ENCODE results near the gene PDZK1. TPM values are rescaled to one million over a fixed set of nuclear protein-coding genes. Genes with fewer than 3 reads are reported as not detected.
"Not testable (repeated sequence)": the region's sequence is repeated elsewhere in the genome, so short reads cannot be mapped to it uniquely, and the experiment has no call there.

PDZK1 gene
- polyA plus RNA-seq, 1 donor from 2014 or later: 0.88 TPM

DNA sequence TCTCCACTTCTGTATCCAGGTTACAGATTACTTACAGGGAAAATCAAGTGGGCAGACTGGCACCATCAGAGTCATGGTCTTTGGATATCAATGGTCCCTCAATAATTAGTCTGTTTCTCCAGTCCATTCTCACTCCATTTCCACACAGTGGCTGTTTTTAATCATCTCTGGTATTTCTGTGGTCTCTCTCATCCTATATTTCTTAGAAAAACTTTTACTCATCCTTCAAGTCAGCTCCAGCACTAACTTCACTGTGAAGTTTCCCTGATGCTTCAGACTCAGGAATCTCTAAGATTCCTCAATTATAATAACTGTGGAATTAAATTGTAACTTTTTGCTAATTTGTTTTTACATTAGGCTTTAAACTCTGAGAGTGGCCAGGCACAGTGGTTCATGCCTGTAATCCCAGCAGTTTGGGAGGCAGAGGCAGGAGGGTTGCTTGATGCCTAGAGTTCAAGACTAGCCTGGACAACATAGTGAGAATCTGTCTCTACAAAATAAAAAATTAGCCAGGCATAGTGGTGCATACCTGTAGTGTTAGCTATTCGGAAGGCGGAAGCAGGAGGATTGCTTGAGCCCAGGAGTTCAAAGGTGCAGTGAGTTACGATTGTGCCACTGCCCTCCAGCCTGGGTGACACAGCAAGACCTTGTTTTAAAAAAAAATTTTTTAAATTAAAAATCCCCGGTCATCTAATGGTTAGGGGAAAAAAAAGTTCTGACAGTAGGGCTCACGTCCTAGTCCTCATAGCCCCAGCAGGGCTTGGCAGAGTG lies 22.7 kb upstream of the PDZK1 start:
- H3K9me3 ChIP-seq (ENCODE audit: low read length): no peaks in the 10 kb centered on the region
- no peaks in the 10 kb centered on the region for H4K20me1 ChIP-seq (ENCODE audit: insufficient read depth)
- no peaks in the 10 kb centered on the region for H3K9me2 ChIP-seq (ENCODE audit: insufficient read depth, low read length)
- H2AFZ ChIP-seq (ENCODE audit: low read depth, low read length): no peak overlapping the region
- no peak overlapping the region for H3K9ac ChIP-seq (ENCODE audit: low read length)
- no peak overlapping the region for H3K4me2 ChIP-seq (ENCODE audit: low read length)
- H3F3A ChIP-seq (ENCODE audit: insufficient read depth, low read length, poor library complexity, severe bottlenecking): no peaks in the 10 kb centered on the region
- H3K79me2 ChIP-seq (replicated peaks; ENCODE audit: insufficient read depth, low read length): no peaks in the 10 kb centered on the region
- TF ChIP-seq SMC3 (conservative IDR thresholded peaks at IDR 0.05; ENCODE audit: poor library complexity) (no peak), RAD21 (conservative IDR thresholded peaks at IDR 0.05) (no peak), MXI1 (conservative IDR thresholded peaks at IDR 0.05; ENCODE audit: poor library complexity, severe bottlenecking) (no peak), EP300 (conservative IDR thresholded peaks at IDR 0.05; ENCODE audit: poor library complexity, severe bottlenecking) (no peak), REST (IDR thresholded peaks at IDR 0.05; ENCODE audit: borderline replicate concordance) (no peak), TAF1 (IDR thresholded peaks at IDR 0.05; ENCODE audit: low read depth) (no peak)
- TF ChIP-seq, protein P1, sequence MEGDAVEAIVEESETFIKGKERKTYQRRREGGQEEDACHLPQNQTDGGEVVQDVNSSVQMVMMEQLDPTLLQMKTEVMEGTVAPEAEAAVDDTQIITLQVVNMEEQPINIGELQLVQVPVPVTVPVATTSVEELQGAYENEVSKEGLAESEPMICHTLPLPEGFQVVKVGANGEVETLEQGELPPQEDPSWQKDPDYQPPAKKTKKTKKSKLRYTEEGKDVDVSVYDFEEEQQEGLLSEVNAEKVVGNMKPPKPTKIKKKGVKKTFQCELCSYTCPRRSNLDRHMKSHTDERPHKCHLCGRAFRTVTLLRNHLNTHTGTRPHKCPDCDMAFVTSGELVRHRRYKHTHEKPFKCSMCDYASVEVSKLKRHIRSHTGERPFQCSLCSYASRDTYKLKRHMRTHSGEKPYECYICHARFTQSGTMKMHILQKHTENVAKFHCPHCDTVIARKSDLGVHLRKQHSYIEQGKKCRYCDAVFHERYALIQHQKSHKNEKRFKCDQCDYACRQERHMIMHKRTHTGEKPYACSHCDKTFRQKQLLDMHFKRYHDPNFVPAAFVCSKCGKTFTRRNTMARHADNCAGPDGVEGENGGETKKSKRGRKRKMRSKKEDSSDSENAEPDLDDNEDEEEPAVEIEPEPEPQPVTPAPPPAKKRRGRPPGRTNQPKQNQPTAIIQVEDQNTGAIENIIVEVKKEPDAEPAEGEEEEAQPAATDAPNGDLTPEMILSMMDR (IDR thresholded peaks at IDR 0.05; ENCODE audit: poor library complexity, severe bottlenecking): no peak
- H3K4me3 ChIP-seq (ENCODE audit: low read length): no peak overlapping the region
- H3K27me3 ChIP-seq (ENCODE audit: insufficient read depth, low read depth, low read length): no peaks in the 10 kb centered on the region
- H3K27ac ChIP-seq (ENCODE audit: low read length): no peak overlapping the region
- no peaks in the 10 kb centered on the region for H3K36me3 ChIP-seq (ENCODE audit: insufficient read depth, low read length)

GRCh38 chr1:145729196-145729595 lies 22.0 kb upstream of the PDZK1 start:
- Histone ChIP-seq H3K27me3 (ENCODE audit: insufficient read depth, low read depth, low read length) (no peaks in the 10 kb centered on the region), H2AFZ (ENCODE audit: low read depth, low read length) (no peak overlapping the region), H3K4me2 (ENCODE audit: low read length) (no peak overlapping the region), H3K9me3 (ENCODE audit: low read length) (no peaks in the 10 kb centered on the region), H3K4me3 (ENCODE audit: low read length) (no peak overlapping the region), H3K27ac (ENCODE audit: low read length) (no peak overlapping the region), H3K9me2 (ENCODE audit: insufficient read depth, low read length) (no peaks in the 10 kb centered on the region), H3F3A (ENCODE audit: insufficient read depth, low read length, poor library complexity, severe bottlenecking) (no peaks in the 10 kb centered on the region), H3K9ac (ENCODE audit: low read length) (no peak overlapping the region), H3K36me3 (ENCODE audit: insufficient read depth, low read length) (no peaks in the 10 kb centered on the region), H4K20me1 (ENCODE audit: insufficient read depth) (no peaks in the 10 kb centered on the region), H3K79me2 (replicated peaks; ENCODE audit: insufficient read depth, low read length) (no peaks in the 10 kb centered on the region)
- no peak for TF ChIP-seq MXI1 (conservative IDR thresholded peaks at IDR 0.05; ENCODE audit: poor library complexity, severe bottlenecking)
- TF ChIP-seq, protein P1 (IDR thresholded peaks at IDR 0.05; ENCODE audit: poor library complexity, severe bottlenecking): no peak

DNA sequence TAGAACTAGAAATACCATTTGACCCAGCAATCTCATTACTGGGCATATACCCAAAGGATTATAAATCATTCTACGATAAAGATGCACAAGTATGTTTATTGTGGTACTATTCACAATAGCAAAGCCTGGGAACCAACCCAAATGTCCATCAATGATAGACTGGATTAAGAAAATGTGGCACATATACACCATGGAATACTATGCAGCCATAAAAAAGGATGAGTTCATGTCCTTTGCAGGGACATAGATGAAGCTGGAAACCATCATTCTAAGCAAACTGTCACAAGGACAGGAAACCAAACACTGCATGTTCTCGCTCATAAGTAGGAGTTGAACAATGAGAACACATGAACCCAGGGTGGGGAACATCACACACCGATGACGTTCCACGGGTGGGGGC lies 19.0 kb upstream of the PDZK1 start:
- not testable (repeated sequence) for H3K27ac ChIP-seq (ENCODE audit: low read length); H2AFZ ChIP-seq (ENCODE audit: low read depth, low read length); H3K27me3 ChIP-seq (ENCODE audit: insufficient read depth, low read depth, low read length); H3K9me2 ChIP-seq (ENCODE audit: insufficient read depth, low read length); H3K9ac ChIP-seq (ENCODE audit: low read length); H3K4me3 ChIP-seq (ENCODE audit: low read length); H3K36me3 ChIP-seq (ENCODE audit: insufficient read depth, low read length); H3K4me2 ChIP-seq (ENCODE audit: low read length); H4K20me1 ChIP-seq (ENCODE audit: insufficient read depth); H3F3A ChIP-seq (ENCODE audit: insufficient read depth, low read length, poor library complexity, severe bottlenecking); H3K79me2 ChIP-seq (replicated peaks; ENCODE audit: insufficient read depth, low read length); H3K9me3 ChIP-seq (ENCODE audit: low read length)
